Uterus (tissue), 4 donors: ENCODE results near the gene SULT6B1. TPM values are rescaled to one million over a fixed set of nuclear protein-coding genes. Genes with fewer than 3 reads are reported as not detected.
A peak's percentile ranks its signal among the peaks of the same experiment; 100 is the strongest.

Experiments
- DNase-seq, 2 donors: peaks; one replicate each; pipeline ENCODE4 v3.0.0-alpha.2; 2019 to 2020
- H3K27ac ChIP-seq, 2 donors: fragments of 200-600 bp; sonication (generic); 1 replicate in 1 of 2; 2 replicates in 1 of 2; pipeline ENCODE4 v1.5.1; 2016 to 2018
- H3K27me3 ChIP-seq, 2 donors: fragments of 200-600 bp; sonication (generic); one replicate each; pipeline ENCODE4 v1.5.1; 2018 to 2019; ENCODE audit warnings: control low read depth in 1 of 2
- H3K36me3 ChIP-seq, 2 donors: fragments of 200-600 bp; sonication (generic); one replicate each; pipeline ENCODE4 v1.5.1; 2019; ENCODE audit warnings: control low read depth in 1 of 2
- H3K4me1 ChIP-seq, 2 donors: fragments of 200-600 bp; sonication (generic); one replicate each; pipeline ENCODE4 v1.5.1; 2018 to 2019; ENCODE audit warnings: control low read depth in 1 of 2
- H3K4me3 ChIP-seq, 2 donors: fragments of 200-600 bp; sonication (generic); 1 replicate in 1 of 2; 2 replicates in 1 of 2; pipeline ENCODE4 v1.5.1; 2018 to 2019; ENCODE audit warnings: mild to moderate bottlenecking in 1 of 2
- H3K9me3 ChIP-seq, 2 donors: fragments of 200-600 bp; sonication (generic); one replicate each; pipeline ENCODE4 v1.5.1; 2019; ENCODE audit warnings: control low read depth in 1 of 2
- POLR2A ChIP-seq, 2 donors: fragments of 450-650 bp; IDR thresholded peaks; one replicate each; pipeline ENCODE4 v1.6.1; 2016; ENCODE audit warnings: antibody characterized with exemption in 2 of 2, mild to moderate bottlenecking in 1 of 2, moderate library complexity in 1 of 2
- intact Hi-C: fragments of 100-400 bp; cut with DNase I; formaldehyde crosslinking; loops from one replicate; pipeline ENCODE4 v1.15.1; 2023; ENCODE audit warnings: low total_unique reads
- total RNA-seq, 4 donors: library from RNA; depleted of rRNA in 3 of 4; stranded (reverse); fragments of >200 nt in 3 of 4; gene quantifications; one replicate each; pipeline versions ENCODE4 v1.1.0 to v1.2.4, GENCODE V29; 2014 to 2023
- TF ChIP-seq, protein P1 (sequence below), 4 experiments: fragments of 200-600 bp in 2 of 4; fragments of 450-650 bp in 2 of 4; sonication (generic) in 2 of 4; IDR thresholded peaks; one replicate each; pipeline ENCODE4 v1.5.1; 2016 to 2019; ENCODE audit warnings: antibody characterized with exemption in 4 of 4, mild to moderate bottlenecking in 2 of 4, moderate library complexity in 1 of 4
- donor health status: DM: yes; HTN: yes; CAD: no.

SULT6B1 gene
- total RNA-seq, 4 donors from 2014 or later: not detected

DNA sequence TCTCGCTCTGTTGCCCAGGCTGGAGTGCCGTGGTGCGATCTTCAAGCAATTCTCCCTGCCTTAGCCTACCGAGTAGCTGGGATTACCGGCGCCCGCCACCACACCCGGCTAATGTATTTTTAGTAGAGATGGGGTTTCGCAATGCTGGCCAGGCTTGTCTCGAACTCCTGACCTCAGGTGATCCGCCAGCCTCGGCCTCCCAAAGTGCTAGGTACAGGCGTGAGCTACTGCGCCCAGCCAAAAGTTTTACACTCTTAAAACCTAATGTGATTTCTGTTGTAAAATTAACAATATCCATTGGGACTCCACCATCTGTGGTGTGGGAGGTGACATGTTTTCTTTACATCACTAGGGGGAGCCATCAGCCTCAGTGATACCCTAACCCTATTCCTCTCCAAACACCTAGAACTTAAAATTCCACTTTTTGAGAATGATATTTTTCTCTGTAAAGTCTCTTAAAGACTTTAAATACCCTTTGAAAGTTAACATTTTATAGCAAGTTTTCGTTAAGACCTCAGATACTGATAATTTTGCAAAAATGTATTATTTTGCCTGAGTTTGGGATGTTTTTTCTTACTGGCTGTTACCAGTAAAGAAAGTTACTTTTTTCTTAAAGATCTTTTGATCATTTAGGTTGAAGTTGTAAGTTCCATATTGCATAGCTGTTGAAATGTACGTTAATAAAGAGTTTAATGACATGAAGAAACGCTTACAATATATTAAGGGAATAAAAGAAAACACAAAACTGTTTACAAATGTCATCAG lies 20.1 kb downstream of the SULT6B1 start:
- Histone ChIP-seq H3K4me1 (no peaks in the 10 kb centered on the region), H3K9me3 (peaks cover 0 to 8% of the 10 kb centered on the region in 2 donors), H3K36me3 (no peaks in the 10 kb centered on the region), H3K27ac (no peak overlapping the region), H3K27me3 (peaks cover 0 to 4% of the 10 kb centered on the region in 2 donors), H3K4me3 (no peak overlapping the region)
- intact Hi-C loops: no loop called here
- TF ChIP-seq, protein P1, sequence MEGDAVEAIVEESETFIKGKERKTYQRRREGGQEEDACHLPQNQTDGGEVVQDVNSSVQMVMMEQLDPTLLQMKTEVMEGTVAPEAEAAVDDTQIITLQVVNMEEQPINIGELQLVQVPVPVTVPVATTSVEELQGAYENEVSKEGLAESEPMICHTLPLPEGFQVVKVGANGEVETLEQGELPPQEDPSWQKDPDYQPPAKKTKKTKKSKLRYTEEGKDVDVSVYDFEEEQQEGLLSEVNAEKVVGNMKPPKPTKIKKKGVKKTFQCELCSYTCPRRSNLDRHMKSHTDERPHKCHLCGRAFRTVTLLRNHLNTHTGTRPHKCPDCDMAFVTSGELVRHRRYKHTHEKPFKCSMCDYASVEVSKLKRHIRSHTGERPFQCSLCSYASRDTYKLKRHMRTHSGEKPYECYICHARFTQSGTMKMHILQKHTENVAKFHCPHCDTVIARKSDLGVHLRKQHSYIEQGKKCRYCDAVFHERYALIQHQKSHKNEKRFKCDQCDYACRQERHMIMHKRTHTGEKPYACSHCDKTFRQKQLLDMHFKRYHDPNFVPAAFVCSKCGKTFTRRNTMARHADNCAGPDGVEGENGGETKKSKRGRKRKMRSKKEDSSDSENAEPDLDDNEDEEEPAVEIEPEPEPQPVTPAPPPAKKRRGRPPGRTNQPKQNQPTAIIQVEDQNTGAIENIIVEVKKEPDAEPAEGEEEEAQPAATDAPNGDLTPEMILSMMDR (IDR thresholded peaks at IDR 0.05): peak; percentile 33 to 60 (median 48)
- no peak for TF ChIP-seq POLR2A (IDR thresholded peaks at IDR 0.05)
- no peak for DNase-seq

DNA sequence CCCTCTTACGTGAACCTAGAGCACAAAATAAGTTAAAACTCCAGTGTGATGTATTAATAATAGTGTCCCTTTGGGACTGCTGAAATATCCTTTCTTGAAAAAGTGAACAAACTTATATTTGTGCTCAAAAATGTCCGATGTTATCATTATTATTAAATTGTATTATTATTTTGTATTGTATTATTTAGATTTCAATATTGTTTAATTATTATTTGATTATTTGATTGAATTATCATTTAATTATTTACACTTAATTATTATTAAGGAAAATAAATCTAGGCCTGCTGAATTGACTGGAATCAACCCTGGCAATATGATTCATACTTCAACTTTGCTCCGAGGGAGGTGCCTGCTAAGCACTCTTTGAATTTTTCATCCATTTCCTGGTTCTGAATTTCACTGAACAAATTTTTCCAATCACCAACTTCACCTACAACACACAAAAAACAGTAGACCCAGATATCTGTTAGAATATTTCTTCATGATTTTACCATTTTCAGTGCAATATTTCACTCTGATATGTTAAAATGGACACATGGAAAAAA lies 20.8 kb downstream of the SULT6B1 start:
- no peak for DNase-seq
- Histone ChIP-seq H3K36me3 (no peaks in the 10 kb centered on the region), H3K27me3 (peaks cover 0 to 4% of the 10 kb centered on the region in 2 donors), H3K9me3 (peaks cover 0 to 8% of the 10 kb centered on the region in 2 donors), H3K4me1 (no peaks in the 10 kb centered on the region), H3K4me3 (no peak overlapping the region), H3K27ac (no peak overlapping the region)
- TF ChIP-seq, protein P1 (IDR thresholded peaks at IDR 0.05): no peak
- no peak for TF ChIP-seq POLR2A (IDR thresholded peaks at IDR 0.05)
- intact Hi-C loops: no loop called here

DNA sequence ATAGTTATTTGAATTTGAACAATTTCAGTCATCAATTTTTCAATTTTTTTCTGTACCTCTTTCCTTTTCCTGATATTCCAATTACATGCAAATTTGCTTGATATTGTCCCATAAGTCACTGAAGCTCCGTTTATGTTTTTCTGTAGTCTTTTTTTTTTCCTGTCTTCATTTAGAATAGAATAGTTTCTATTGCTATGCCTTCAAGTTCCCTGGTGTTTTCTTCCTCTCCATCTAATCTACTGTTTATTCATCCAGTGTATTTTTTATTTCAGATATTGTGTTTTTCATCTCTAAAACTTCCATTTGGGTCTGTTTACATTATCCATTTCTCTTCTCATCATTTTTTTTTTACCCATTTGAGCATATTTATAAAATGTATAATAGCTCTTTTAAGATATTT lies 23.7 kb downstream of the SULT6B1 start:
- no peak overlapping the region for H3K4me3 ChIP-seq
- H3K36me3 ChIP-seq: no peaks in the 10 kb centered on the region
- no peak for TF ChIP-seq POLR2A (IDR thresholded peaks at IDR 0.05)
- TF ChIP-seq, protein P1 (IDR thresholded peaks at IDR 0.05): no peak
- peaks cover 0 to 8% of the 10 kb centered on the region in 2 donors for H3K9me3 ChIP-seq
- H3K4me1 ChIP-seq: no peaks in the 10 kb centered on the region
- no peak for DNase-seq
- H3K27ac ChIP-seq: no peak overlapping the region
- intact Hi-C loops: no loop called here
- peaks cover 0 to 4% of the 10 kb centered on the region in 2 donors for H3K27me3 ChIP-seq

DNA sequence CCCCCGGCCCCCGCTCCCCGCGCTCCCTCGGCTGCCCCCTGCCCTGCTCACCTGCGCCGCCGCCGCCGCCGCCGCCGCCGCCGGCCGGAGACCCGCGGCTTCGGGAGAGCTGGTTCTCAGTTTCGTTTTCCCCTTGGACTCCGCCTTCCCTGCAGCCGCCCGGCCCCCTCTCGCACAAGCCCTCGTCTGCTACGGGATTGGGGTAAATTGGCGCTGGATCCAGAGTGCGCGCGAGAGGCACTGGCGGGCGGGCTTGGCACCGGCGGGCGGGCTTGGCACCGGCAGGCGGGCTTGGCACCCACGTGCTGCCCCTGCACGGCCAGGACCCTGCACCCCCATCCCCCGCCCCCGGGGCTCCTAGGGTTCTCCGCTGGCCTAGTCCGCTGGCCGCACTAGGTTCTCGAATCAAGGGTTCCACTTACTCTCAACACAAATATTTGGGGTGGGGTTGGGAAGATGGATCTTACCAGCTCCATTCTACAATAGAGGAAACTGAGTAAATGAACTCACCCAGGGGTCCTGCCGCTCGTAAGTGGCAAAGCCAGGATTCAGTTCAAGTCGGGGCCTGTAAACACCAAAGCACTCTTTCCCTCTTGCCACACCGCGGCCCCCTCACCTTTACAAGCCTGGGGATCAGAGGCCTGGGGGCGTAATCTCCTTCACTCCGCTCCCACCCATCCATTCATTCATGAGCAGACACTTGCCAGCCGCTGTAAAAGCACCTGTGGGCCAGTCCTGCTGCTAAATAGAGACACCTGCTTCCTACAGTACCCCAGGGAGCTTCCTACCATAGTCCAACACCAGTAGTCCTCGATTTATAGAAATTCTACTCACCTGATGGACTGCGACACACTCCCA lies 31.4 kb downstream of the SULT6B1 start, which contains the start of gene EIF2AK2:
EIF2AK2 (minus strand) TSS at position 124 of the 858 bp plus-strand sequence. CDS start 9,174 bp downstream, outside the sequence.
- H3K4me3 ChIP-seq: peak within 1 kb of the TSS; percentile 62 to 93
- intact Hi-C loops: no loop called here
- DNase-seq: peak; percentile 84 to 85
- H3K27ac ChIP-seq: peak within 1 kb of the TSS; percentile 94 to 95
- no peaks in the 10 kb centered on the region for H3K9me3 ChIP-seq
- no peaks in the 10 kb centered on the region for H3K36me3 ChIP-seq
- TF ChIP-seq, protein P1 (IDR thresholded peaks at IDR 0.05): no peak
- TF ChIP-seq POLR2A (IDR thresholded peaks at IDR 0.05): peak; percentile 32 to 33
- H3K27me3 ChIP-seq: no peaks in the 10 kb centered on the region
- no peaks in the 10 kb centered on the region for H3K4me1 ChIP-seq
